HUDEP-2 (cell line): Measurements from ENCODE around the gene ZFYVE19.
"Not testable (repeated sequence)": the region's sequence is repeated elsewhere in the genome, so short reads cannot be mapped to it uniquely, and the experiment has no call there.

Experiments
- DNase-seq, 76 experiments: peaks; one replicate each; lab custom pipeline; 2025; ENCODE audit not compliant: unreplicated experiment in 76 of 76; lab: John Stamatoyannopoulos, UW

ZFYVE19 gene

DNA sequence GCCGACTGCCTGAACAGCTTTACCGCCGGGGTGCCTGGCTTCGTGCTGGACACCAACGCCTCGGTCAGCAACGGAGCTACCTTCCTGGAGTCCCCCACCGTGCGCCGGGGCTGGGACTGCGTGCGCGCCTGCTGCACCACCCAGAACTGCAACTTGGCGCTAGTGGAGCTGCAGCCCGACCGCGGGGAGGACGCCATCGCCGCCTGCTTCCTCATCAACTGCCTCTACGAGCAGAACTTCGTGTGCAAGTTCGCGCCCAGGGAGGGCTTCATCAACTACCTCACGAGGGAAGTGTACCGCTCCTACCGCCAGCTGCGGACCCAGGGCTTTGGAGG, 37.8 kb downstream of the ZFYVE19 start:
- peak in 2 of 76 experiments; percentile 11 to 14 for DNase-seq

DNA sequence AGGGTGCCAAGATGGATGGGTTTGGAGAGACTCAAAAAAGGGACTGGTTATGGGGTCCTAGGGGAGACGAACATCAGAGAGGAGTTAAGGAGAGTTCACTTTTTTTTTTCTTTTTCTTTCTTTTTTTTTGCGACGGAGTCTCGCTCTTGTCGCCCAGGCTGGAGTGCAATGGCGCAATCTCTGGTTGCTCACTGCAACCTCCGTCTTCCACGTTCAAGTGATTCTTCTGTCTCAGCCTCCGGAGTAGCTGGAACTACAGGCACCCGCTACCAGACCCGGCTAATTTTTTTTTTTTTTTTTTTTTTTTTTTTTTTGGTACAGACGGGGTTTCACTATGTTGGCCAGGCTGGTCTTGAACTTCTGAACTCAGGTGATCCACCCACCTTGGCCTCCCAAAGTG, 38.1 kb downstream of the ZFYVE19 start:
- DNase-seq, result no peak

DNA sequence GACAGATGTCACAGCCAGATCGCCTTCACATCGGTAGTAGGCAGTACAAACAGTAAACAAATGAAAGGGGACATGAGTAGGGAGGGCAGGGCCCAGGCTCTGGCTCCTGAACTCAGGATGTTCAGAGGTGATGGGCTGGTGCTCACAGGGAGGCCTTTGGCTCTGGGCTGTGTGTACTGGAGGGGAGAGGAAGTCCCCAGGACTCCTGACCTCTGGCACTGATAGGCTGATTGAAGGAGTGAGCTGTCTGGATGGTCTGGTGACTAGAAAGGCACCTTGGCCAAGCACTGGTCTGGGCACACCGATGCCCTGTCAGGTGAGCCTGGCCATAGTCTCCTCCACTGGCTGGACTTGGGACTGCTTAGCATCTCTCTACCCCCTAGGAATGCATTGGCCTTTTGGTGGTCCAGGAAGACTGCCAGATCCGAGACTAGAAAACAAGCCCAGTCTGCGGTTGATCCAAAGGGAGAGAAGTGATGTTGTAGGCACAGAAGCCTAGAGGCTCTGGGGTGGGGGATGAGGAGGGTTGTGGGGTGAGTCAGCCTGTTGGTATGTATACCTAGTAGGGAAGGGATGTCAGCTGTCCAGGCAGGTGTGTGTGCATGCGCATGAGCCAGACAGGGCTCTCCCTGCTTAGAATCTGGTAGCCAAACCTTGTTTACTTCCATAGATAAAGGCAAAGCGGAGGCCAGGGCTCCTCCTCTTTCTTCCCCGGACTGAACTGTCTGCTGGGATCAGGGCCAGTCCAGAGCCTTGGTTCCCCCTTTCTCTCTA, 38.8 kb downstream of the ZFYVE19 start:
- DNase-seq, result no peak

DNA sequence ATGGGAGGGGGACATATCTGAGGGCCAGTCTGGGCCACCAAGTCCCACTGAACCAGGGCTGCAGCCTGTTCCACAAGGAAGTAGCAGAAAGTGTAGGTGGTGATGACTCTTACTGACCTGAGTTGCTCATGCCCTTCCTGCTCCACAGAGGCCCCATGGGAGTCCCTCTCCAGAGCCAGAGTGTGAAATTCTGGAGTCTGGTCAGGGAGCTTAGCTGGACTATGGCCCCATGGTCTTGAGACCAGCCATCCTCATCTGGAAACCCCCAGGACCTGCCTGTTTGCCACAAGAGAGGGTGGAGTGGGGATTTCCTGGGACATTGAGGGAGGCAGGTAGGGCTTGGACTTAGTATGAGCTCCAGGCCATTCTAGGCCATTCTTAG, 39.9 kb downstream of the ZFYVE19 start:
- no peak for DNase-seq

DNA sequence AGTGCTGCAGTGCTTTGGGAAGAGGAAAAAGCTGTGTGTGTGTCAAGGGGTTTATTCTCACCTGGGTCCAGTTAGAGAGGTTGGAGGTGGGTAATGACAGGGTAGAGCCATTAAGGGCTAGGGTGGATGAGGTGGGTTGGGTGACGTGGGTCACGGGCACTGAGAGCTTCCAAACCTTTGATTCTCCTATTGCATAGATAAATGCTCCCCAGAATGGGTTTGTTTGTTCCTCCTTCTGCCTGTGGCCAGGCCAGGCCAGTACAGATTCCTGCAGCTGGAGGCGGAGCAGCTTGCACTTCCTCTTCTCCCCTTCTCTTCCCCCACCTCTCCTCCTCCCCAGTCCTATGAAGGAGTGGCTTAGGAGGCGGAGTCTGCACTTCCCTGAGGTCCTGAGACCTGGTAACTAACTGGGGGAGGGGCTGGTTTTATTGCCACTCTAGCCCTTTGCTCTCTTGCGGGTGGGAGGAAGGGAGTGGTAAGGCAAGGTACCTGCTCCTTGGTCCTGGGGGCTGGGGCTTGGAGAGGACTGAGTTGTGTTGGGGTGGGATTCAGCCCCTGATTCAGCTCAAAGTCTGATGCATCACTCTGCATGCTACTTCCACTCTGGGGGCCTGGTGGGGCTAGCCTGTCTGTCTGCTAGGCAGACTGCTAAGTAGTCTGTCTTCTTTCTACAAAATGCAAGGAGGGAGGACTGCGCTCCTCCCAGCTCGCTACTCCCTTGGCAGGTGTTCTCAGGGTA, 40.5 kb downstream of the ZFYVE19 start:
- peak in 54 of 76 experiments; percentile 6 to 69 (median 40) for DNase-seq

DNA sequence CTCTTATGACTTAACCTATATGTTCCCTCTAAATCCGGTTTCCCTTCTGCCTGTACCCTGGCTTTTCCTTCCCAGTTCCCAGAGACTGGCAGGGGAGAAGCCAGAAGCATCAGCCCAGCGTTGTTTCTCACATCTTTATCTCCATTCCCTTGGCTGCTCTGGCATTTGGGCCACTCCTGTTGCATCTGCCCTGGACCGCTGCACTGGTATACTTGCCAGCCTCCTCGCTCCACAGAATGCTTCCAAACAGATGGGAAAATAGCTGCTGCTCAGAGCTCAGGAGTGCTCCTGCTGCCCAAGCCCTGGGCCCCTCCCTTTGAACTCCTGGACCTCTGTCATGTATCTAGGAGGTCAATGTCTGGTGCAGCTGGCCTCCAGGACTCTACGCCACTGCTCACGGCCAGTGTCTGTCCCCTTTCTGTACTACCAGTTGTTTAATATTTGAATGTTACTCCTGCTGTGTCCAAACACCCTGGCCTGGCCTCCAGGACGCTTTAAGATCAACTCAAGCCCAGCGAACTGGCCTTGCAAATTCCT, 43.8 kb downstream of the ZFYVE19 start:
- no peak for DNase-seq

DNA sequence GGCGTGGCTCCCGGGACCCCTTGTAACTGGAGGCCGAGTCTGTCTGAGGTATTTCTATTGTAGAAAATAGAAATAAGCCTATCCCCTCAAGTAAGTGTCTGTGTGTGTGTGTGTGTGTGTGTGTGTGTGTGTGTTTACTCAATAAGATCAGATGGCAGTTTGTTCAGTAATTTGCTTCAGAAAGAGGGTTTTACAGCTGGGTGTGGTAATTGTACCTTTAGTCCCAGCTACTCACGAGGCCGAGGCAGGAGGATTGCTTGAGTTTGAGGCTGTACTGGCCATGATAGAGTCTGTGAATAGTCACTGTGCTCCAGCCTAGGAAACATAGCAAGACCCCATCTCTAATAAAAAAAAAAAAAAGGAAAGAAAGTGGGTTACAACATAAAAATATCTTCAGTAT, 45.6 kb downstream of the ZFYVE19 start:
- no peak for DNase-seq

DNA sequence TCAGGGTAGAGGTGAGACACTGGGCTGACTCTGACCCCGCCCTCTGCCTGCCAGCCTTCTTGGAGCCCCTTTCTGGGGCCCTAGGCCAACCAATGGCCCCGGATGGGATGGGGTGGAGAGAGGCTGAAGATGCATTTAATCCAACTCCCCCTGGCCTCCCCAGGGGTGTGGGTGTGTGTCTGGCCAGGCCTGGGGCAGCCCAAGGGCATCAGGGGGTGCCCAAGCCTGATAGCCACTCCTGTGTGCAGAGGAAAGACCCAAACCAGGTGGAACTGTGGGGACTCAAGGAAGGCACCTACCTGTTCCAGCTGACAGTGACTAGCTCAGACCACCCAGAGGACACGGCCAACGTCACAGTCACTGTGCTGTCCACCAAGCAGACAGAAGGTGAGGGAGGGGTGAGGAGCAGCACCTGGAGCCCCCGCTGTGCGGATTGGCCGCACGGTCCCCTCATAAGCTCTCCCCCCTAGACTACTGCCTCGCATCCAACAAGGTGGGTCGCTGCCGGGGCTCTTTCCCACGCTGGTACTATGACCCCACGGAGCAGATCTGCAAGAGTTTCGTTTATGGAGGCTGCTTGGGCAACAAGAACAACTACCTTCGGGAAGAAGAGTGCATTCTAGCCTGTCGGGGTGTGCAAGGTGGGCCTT, 46.5 kb downstream of the ZFYVE19 start:
- DNase-seq, result no peak

DNA sequence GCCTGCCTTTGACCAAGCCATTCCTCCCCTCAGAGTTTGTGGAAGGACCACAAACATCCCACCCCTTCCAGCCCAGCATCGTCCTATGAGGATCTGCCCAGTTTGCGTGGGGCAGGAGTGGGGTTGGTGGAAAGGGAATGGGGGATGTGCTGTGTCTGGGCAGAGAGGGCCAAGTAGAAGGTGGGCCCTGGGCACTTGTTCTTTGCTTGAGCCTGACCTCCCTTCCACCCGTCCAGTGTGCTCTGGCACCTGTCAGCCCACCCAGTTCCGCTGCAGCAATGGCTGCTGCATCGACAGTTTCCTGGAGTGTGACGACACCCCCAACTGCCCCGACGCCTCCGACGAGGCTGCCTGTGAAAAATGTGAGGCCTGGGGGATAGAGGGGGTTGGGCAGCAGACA, 47.3 kb downstream of the ZFYVE19 start:
- no peak for DNase-seq

DNA sequence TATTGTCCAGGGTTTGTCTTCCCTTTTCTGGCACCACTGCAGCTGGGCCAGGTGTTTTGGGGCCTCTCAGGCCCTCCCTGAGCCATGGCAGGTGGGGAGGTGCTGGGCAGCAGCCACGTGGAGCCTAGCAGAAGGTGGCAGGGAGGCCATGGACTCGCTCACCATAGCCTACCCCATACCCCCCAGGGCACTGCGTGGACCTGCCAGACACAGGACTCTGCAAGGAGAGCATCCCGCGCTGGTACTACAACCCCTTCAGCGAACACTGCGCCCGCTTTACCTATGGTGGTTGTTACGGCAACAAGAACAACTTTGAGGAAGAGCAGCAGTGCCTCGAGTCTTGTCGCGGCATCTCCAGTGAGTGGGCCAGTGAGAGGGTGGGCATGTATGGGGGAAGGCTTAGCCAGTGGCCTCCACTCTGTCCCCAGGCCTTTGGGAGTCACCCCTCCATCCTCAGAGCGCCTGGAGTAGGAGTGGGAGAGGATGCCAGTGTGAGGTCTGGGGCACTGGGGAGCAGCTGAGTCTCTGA, 48.9 kb downstream of the ZFYVE19 start:
- DNase-seq, result no peak

DNA sequence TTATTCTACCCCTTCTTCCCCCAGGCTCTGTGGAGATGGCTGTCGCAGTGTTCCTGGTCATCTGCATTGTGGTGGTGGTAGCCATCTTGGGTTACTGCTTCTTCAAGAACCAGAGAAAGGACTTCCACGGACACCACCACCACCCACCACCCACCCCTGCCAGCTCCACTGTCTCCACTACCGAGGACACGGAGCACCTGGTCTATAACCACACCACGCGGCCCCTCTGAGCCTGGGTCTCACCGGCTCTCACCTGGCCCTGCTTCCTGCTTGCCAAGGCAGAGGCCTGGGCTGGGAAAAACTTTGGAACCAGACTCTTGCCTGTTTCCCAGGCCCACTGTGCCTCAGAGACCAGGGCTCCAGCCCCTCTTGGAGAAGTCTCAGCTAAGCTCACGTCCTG, 49.9 kb downstream of the ZFYVE19 start:
- DNase-seq, result no peak

DNA sequence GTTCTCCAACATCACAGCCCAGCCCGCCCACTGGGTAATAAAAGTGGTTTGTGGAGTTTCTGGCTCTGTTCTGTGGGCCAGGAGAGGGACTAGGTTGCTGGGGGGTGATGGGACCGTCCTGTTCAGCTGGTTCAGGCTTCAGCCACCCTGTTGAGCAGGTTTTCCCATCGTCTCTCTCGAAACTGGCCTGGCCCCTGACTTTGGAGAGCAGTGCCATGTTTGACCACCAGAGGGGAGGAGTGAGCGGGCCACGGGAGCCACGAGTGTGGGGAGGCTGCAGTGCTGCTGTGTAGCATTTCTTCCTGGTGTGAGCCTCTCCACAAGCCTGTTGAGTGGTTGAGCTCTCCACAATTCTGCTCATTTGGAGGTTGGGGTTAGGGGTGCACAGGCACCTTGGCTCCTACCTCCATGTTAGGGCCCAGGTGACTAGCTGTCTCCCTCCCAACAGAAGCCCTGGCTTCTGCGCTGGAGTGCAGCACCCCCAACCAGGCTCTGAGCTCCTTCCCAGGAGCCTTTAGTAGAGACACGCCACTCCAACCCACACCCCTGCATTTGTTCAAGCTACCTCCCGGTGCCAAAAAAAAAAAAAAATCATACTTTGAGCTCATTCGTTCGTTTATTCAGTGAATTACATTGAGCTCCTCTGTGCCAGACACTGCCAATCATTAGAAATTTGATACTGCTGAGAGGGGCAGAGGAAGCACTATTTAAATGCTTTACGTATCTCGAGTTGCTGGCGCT, 50.9 kb downstream of the ZFYVE19 start:
- peak in 66 of 76 experiments; percentile 5 to 86 (median 60) for DNase-seq

DNA sequence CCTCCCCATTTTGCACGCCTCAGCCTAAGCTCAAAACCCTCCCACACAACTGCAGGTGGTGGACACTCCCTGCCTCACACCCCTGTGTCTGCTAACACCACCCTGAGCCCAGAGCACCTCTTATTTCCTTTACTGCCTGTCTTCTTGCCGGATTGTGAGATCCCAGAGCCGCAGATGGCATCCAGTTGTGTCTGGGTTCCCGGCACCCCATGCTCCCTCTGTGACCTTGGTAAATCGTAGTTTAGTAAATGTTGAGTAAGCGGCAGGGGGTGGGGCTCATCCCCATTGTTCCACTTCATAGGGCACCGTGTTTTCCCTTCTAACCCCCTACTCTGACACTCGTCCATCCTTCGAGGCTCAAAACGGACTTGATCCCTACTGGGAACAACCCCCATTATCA, 51.8 kb downstream of the ZFYVE19 start:
- no peak for DNase-seq

DNA sequence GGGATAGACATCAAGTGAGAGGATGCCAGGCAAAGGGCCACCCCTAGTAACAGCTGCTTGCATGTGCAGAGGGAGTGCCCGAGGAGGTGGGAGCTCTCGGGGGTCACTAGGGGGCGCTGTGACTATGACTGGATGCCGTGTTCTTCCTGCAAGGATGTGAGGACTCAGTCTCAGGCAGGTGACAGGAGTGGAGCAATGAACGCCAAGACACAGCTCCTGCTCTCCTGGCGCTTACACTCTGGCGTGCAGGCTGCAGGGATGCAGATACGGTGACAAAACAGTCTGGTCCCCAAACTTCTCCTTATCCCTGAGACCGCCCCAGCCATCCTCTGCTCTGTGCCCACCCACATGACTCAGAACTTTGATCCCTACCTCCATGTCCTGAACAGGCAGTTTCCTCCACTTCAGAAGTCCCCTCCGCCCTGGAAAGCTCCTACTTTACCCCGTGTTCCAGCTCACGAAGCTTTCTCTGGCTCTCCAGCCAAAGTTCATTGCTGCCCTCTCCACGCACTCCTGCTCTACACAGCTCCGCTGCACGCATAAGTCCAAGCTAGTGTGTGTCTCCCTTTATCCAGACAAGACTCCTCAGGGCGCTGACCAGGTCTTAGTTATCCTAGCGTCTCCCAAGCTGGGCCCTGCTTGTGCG, 52.4 kb downstream of the ZFYVE19 start:
- DNase-seq, result peak in 71 of 76 experiments; percentile 3 to 85 (median 70)

DNA sequence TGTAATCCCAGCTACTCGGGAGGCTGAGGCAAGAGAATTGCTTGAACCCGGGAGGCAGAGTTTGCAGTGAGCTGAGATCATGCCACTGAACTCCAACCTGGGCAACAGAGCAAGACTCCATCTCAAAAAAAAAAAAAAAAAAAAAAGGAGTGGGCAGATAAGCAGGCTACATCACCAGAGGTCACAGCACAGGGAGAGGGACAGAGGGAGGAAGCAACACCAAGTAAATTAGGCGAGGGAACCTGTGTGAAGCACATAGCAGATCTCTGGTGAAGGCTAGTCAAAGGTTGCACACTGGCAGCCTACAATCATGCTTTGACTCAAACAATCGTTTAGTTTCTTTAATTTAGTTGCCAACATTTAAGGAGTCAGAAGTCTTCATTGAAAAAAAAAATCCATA, 54.3 kb downstream of the ZFYVE19 start:
- DNase-seq, result not testable (repeated sequence)

DNA sequence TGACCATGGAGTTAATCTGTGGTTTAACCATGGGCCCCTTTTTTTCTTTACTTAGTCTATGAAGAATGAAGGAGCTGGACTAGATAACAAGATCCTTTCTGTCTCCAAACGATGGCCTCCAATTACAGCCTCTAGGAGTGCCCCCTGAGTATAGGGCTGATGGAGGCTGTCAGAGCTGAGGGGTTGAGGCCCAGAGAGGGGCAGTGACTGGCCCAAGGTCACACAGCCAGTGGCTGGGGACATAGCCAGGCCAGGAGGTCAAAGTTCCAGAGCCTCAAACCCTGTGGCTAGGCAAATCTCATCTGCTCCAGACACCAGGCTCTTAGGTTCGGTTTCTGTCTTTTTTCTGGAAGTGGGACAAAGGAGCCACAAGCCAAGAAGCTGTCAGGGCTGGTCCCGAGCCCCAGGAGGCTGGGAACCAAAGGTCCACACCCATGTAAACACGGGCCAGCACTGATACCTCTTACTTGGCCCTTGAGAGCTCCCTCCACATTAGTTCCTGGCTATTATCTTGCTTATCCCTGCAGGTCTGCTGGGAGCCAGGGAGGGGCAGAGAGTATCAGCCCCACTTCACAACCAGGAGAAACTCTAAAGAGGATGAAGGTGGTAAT, 56.9 kb downstream of the ZFYVE19 start:
- DNase-seq, result no peak
